ENCODE measurements around the gene GSC2.
A peak's percentile ranks its signal among the peaks of the same experiment; 100 is the strongest.

The GSC2 gene

DNA sequence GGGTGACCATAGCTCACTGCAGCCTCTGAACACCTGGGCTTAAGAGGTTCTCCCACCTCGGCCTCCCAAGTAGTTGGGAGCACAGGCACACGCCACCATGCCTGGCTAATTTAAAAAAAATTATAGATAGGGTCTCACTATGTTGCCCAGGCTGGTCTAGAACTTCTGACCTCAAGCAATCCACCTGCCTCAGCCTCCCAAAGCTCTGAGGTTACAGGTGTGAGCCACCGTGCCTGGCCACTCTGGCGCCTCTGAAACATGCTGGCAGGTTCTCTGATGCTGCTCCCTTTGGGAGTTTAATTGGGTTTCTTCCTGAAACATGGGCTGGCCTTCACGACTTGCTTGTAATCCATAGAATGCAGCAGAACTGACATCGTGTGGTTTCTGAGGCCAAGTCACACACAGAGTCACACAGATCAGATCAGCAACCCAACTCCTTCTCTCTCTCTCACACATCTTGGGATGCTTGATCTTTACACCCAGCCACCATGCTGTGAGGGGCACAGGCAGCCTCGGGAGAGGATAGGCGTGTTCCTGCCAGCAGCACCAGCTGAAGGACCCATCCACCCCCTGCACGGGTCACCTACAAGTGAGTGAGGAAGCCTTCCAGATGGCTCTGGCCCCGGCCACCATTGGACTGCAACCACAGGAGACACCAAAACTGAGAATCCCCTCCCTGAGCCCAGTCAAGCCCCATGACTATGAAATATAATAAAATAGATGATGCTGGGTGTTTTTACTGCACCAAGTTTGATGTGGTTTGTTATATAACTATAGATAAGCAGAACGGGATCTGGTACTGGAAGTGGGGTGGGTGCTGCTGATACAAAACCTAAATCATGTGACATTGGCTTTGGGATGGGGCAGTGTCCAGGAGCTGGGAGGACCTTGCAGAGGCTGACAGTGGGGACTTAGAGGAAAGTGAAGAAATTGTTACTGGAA lies 3.1 kb upstream of the GSC2 start:
- DNase-seq: no peak

DNA sequence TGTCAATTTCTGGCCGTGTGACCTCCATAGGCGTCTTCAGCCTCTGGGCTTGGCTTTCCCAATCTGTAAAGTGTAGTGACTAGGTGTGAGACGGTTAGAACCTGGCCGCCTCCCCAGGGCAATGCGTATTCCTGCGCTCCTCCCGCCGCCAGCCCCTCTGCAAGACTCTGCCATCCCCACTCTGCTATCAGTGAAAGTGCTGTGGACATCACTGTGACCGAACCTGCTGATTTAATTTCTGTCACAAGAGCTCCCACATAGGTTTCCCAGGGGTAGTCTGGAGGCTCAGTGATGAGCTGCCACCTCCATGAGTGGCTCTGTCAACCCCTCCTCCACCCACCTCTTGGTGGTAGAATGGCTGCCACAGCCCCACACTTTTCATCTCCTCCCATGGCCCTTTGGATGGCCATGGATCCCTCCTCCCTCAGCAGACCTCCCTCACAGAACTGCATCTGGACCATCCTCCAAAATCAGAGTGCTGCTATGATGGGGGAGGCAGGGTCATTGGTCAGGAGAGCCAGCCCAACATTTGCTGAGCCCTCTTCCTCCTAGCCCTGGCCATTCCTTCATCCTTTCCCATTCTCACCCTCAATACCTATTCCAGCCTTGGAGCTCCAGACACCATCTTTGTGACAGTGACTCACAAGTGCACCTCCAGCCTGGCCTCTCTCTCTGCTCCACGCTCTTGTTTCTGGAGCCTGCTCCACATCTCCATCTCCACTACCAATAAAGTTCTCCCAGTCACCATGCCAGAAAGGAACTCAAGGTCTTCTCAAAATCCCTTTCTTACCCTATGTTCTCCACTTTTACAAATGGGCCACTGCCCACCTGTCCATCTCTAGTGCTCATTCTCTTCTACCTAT lies 1.5 kb upstream of the GSC2 start:
- no peak for DNase-seq

DNA sequence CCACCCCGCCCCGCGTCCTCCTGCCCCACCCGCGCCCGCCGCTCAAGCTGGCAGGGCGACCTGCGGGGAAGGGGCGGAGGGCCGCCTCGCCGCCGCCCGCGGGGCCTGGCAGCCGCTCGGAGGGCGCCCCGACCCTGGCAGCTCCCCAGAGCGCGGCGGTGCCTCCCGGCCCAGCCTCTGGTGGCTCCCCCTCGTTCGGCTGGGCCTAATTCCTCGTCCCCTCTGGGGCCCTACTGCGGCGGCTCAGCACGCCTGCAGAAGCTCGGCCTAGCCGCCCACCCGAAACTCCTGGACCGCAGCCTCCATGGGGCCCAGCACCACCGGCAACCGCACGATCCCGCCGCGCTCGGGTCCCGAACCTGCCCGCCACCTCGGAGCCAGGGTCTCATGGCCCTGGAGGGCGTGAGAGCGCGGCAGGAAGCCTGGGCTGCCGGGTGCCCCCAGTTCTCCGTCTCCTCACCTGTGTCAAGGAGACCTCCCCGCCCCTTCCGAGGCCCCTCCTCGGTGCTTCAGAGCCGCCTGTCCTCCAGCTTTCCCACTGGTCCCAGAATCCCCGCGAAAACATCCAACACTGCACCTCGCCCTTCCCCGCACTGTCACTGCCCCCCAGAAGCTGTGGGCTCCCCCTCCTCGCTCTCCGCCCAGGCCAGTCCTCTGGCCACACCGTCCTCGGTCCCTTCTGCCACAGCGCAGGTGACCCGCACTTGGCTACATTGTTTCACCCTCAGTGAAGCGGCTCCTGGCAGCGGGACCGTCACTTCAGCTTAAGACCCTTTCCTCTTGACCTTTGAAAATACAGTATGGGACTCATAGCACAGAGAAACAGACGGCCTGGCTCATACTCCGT lies 613 bp upstream of the GSC2 start:
- DNase-seq: no peak

GRCh38 chr22:19149047-19149883 lies 827 bp downstream of the GSC2 start:
- DNase-seq: peak in 1 of 2 experiments; percentile 8

DNA sequence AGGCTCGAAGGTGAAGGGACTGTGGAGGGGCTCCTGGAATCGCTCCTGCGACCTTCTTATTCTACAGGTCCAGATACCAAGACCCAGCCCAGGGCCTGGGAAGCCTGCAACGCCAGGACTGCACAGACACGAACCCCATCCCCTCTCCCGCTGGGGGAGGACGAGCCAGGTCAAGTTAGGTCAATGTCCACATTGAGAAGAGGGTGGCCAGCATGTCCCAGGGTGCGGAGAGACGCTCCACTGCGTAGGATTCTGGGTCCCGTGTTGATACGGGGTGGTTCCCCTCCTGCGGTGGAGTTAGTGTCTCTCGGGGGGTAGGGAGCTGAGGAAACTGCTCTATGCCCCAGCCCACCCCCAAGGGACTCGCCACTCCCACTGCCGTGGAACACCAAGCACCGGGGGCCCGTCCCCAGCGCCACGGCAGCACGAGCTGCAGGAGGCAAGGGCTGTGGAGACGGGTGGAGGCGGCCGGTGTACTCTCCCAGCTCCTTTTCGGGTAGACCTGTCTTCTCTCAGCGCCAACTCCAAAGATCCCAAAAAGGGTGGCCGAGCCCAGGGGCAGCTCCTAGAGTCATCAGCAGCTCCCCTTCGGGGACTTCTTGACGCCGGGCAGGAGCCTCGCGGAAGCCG lies 1.6 kb downstream of the GSC2 start:
- DNase-seq: no peak

GRCh38 chr22:19147195-19147780 lies 2.8 kb downstream of the GSC2 start:
- no peak for DNase-seq

GRCh38 chr22:19146215-19146968 lies 3.7 kb downstream of the GSC2 start:
- DNase-seq: no peak

DNA sequence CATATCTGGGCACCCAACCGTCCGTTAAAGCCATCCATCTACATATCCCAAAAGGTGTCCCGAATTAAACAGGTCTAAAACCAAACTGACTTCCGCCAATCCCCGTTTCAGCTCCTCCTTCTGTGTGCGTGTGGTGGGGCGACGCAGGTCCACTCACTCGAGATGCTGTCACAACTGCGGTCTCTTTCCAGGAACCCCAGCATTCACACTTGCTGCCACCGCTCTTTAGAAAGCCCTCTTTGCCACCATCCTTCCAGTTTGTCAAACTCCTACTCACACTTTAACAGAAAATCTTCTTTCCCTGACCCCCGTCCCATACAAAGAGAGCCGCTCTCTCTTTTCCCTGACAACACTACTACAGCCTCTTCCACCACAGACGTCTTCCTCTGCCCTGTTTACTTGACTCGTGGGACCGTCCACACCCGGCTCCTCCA lies 6.1 kb downstream of the GSC2 start:
- DNase-seq: peak in 1 of 2 experiments; percentile 16

DNA sequence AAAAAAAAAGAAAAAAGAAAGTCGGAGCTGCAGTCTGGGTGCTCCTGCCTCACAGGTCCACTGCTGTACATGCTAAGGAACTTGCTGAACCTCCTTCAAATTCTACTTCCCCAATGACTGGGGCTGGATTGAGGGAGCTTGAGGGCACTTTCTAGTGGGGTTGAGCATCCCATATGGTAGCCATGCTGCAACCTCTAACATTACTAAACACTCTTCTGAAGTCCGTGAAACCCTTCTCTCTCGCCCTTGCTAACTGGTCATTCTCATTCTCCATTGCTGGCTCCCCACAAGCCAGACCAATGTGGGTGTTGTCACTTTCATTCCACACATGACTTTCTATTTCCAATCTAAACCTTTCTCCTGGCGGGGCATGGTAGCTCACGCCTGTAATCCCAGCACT lies 6.9 kb downstream of the GSC2 start:
- DNase-seq: no peak

DNA sequence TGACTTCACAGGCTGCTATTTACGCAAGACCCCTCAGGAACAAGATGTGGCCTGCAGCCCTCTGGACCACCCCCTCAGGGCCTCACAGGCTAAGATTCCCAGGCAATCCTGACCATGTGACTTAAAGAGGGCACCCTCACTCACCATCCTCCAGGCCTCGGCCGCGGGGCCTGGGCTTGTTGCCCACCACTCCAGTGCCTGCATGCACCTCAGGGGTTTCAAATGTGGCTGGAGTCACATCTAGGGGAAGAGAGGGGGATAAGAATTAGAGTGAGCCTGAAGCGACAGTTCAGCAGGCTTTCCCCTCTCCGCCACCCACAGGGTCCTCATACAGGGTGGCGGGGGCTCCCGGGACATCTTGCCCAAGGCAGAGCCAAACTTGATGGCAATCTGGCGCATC lies 7.7 kb downstream of the GSC2 start:
- DNase-seq: no peak

DNA sequence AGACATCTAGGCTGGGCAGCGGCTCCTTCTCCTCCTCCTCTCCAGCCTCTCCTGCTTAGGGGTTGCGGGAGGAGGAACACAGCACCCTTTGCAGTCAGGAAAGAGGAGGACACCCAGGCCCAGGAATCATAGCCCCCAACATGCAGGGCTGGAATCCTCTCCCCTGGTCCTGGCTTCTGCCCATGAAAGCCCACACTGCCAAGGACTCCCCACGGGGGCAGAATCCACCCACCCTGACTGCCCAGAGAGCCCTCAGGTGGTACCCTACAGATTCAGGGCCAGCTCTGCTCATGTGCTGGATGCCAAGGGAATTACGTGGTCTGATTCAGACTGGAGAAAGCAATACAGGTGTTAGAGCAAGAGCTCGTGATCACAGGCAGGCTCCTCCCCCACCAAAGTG lies 10.1 kb downstream of the GSC2 start:
- no peak for DNase-seq

DNA sequence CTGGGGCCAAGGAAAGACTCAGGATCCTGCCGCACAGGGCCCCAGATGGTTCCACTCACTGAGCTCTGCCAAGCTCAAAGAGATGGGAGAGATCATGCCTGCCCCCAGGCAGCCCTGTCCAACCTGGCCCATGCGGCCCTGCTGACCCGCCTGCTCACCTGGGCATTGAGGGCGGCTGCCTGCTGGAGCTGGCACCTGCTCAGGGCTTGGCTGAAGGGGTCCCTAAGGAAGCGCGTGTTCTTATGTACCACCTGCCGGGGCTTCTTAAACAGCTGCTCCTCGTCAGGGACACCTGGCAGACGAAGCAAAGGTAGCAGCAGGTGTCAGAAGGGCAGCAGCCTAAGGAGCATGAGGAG lies 11.1 kb downstream of the GSC2 start:
- no peak for DNase-seq

DNA sequence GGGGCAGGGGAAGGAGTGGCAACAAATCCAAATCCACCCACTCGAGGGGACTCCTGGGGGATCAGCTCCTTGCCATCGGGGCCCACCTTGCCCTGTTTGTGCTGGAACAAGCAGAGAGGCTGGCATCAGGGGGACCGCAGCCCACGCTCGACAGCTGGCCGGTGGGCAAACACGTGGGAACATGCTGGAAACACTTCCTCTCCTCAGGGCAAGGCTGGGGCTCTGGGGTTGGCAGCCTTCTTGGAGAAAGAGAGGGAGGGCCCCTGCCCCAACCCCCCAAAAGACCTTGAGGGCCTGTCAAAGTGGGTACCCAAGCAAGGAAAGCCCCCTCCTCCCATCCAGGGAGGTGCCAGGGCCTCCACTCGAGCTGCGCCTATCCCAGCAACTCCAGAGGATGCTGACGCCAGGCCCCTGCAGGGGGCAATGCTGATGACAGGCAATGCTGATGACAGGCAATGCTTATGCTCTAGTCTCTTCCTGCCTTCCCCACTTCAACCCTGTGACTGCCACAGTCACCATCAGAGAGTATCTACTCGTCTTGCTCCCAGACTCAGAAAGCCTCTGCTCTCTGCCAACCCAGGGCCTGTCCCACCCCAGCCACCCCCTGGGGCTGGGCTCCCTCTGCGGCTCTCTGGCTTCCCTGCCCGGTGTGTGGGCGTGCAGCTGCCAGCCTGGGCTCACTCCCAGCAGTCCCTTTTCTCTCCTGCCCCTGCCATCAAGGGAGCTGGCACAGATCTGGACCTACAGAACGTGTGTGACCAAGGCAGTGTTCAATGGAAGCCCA lies 11.7 kb downstream of the GSC2 start:
- no peak for DNase-seq

GRCh38 chr22:19137384-19138216 lies 12.5 kb downstream of the GSC2 start:
- DNase-seq: no peak

- no peak for DNase-seq
These were observed 13.2 kb downstream of the GSC2 start for GRCh38 chr22:19136915-19137314.

- no peak for DNase-seq
These were observed 15.2 kb downstream of the GSC2 start for GRCh38 chr22:19134874-19135273.

DNA sequence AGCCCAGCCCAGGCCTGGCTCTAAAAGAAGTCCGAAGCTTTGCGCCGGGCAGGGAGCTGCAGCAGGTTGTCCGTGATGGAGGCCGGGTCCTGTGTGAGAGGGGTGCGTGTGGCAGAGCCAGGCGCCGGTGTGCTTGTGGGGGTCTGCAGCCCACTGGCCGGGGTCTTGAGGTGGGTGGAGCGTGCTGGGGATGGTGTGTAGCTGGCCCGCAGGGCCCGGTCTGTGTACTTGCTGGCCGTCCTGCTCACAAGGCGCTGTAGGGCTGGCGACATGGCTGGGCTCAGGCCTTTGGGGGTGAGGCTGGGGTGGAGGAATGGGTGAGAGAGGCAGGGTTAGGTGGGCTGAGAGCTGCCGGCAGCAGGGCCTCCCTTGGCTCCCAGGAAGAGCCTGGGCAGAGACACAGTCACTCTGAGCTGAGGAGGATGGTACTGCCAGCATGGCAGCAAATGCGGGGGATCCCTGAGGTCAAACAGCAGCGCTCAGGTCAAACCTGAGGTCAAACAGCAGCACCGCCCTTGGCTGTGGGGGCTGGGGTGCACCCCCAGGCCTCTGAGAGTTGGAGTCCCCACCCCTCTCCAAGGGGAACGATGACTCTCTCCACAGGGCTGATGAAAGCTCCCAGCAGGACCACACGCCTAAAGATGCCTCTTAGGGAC lies 15.8 kb downstream of the GSC2 start:
- no peak for DNase-seq

- no peak for DNase-seq
These were observed 16.5 kb downstream of the GSC2 start for GRCh38 chr22:19133561-19133960.
